RPMI8226 (cell line): ENCODE results near the gene TRIM68.

Experiments used
- DNase-seq: peaks from one replicate; pipeline ENCODE4 v3.0.0-alpha.2; 2015

TRIM68 gene, protein sequence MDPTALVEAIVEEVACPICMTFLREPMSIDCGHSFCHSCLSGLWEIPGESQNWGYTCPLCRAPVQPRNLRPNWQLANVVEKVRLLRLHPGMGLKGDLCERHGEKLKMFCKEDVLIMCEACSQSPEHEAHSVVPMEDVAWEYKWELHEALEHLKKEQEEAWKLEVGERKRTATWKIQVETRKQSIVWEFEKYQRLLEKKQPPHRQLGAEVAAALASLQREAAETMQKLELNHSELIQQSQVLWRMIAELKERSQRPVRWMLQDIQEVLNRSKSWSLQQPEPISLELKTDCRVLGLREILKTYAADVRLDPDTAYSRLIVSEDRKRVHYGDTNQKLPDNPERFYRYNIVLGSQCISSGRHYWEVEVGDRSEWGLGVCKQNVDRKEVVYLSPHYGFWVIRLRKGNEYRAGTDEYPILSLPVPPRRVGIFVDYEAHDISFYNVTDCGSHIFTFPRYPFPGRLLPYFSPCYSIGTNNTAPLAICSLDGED

DNA sequence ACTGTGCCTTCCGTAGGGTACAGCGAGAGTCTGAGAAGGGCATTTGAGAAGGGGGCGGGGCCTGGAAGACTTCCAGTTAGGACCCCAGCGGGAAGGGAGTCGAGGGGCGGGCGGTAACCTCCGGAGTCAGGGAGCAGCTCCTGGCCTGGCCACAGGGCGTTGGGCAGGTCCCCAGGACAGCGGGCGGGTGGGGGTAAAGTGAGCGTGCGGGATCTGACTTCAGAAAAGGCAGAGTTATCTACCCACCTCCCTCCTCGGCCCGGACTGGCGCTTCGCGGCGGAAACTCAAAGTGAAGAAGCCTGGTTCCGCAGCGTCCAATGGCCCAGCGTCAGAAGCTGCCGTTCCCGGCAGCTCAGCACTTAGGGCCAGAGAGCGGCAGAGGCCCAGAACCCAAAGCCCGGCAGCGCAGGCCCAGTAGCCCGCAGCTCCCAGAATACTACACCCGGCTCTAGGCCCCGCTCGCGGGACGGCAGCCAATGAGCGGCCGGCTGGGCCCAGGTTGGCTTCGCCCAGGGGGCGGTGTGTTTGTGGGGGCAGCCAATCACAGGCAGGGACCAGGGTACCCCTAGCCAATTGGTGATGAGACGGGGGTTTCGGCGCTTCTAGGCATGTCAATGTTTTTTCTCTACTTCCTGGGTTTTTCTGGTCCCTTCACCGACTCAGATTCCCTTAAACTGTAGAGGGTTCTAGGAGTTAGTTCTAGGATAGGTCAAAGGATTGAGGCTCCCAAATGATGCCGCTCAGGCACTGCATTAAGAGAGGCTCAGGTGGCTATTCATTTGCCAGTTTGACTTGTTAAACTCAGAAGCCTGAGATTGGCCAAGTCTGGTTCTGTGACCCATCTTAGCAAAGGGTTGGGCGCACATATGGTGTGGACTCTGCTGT lies at the start of gene TRIM68:
Gene TRIM68 (minus strand): TSS at position 451 of the 886 bp plus-strand sequence. CDS start 2,727 bp downstream, outside the sequence.
- peak; percentile 83 for DNase-seq

DNA sequence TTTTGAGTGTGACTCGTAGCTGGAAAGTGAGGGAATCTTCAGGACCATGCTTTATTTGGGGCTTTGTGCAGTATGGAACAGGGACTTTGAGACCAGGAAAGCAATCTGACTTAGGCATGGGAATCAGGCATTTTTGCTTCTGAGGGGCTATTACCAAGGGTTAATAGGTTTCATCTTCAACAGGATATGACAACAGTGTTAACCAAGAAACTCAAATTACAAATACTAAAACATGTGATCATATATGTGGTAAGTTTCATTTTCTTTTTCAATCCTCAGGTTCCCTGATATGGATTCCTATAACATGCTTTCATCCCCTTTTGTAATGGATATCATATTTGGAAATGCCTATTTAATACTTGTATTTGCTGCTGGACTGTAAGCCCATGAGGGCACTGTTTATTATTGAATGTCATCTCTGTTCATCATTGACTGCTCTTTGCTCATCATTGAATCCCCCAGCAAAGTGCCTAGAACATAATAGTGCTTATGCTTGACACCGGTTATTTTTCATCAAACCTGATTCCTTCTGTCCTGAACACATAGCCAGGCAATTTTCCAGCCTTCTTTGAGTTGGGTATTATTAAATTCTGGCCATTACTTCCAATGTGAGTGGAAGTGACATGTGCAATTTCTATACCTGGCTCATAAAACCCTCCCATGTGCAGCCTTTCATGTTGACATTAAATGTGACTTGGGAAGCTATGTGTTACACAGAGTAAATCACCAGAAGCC lies 46.8 kb upstream of the TRIM68 start:
- no peak for DNase-seq

- DNase-seq, result no peak
Measured at GRCh38 chr11:4647766-4648165, 39.7 kb upstream of the TRIM68 start.

GRCh38 chr11:4645974-4646373 lies 37.9 kb upstream of the TRIM68 start:
- no peak for DNase-seq

DNA sequence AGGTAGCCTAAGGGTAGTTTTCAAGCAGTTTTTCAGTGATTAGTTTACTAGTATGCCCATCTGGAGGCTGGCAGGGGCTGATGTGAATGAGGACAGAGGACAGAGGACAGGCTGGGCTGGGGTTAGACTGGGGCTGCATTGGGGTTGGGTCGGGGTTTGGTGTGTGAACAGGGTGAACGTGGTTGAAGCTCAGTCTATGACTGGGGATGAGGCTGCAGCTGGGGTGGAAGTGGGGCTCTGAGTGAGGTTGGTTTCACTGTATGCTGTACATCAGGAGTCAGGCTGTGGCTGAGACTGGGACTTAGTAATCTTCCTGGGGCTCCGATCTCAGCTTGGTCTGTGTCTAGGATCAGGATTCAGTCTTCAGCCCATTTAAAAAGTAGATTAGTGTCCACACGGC lies 36.2 kb upstream of the TRIM68 start:
- no peak for DNase-seq

DNA sequence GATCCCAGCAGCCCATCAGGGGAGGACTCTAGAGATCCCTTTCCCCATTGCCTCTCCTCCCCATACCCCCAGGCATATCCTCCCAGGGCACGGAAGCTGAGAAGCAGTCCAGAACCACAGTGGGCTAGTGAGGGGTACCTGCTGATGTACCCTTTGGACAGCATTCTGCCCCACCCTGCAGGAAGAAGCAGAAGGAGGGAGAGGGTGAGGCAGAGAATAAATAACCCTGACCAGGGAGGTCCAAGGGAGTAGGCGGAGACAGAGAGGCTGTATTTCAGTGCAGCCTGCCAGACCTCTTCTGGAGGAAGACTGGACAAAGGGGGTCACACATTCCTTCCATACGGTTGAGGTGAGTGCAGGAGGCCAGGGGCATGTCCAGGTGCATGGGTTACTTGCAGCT lies 35.7 kb upstream of the TRIM68 start, which contains the start of gene OR51E1:
Gene OR51E1 (plus strand): TSS at position 301 of the 400 bp plus-strand sequence. CDS start 8,545 bp downstream, outside the sequence.
- no peak for DNase-seq

DNA sequence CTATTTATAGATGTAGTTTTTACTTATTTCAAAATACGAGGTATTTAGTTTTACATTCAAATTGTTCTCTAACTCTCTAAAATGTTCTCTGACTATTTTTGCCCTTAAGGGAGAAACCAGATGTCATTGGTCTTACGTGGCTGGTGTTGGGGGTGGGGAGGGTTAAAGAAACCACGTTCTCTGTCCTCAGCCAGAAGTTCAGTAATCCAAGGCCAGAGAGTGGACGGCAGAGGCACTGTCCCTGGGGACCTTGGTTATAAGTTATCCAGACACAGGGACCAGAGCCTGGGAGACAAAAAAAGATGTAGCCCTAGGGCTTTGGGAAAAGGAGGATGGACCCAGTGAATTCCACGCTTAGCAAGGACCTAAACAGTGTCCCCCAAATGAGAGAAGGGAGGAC lies 35.0 kb upstream of the TRIM68 start:
- no peak for DNase-seq

DNA sequence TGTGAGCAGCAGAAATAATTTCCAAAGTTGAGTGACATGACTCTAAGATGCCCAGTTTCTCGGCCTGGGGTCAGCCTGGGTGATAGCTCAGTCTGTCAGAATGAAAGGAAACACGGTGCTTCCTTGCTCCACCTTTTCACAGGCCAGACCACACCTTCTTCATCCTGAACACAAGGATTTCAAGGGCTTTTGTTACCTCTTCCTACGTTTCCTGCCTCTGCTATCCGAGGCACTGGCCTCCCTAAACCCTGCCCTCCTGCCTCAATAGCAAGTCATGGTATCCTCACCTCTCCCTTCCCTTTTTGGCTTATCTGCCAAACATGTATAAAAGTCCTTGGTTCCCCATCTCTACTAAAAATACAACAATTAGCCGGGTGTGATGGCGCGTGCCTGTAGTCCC lies 34.0 kb upstream of the TRIM68 start:
- no peak for DNase-seq

DNA sequence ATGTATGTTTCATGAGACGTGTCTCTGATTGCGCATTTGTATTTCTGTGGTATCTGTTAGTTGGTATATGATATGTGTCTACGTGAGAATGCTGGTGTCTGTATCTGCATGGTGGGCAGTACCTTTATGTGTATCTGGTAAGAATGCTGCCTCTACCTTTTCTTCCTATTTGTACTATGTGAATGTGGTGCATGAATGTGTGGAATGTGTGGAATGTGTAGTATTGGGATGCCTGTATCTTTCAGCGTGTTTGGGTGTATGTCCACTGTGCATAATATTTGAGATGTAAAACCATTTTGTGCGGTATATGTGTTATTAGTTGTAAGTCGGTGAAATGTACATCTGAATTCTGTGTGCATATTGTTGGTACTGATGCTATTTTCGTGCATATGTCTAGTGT lies 33.5 kb upstream of the TRIM68 start:
- no peak for DNase-seq

DNA sequence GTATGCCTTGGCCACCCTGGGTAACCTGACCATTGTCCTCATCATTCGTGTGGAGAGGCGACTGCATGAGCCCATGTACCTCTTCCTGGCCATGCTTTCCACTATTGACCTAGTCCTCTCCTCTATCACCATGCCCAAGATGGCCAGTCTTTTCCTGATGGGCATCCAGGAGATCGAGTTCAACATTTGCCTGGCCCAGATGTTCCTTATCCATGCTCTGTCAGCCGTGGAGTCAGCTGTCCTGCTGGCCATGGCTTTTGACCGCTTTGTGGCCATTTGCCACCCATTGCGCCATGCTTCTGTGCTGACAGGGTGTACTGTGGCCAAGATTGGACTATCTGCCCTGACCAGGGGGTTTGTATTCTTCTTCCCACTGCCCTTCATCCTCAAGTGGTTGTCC lies 31.9 kb upstream of the TRIM68 start:
- DNase-seq, result no peak

- no peak for DNase-seq
Measured at GRCh38 chr11:4637662-4638047, 29.6 kb upstream of the TRIM68 start.

DNA sequence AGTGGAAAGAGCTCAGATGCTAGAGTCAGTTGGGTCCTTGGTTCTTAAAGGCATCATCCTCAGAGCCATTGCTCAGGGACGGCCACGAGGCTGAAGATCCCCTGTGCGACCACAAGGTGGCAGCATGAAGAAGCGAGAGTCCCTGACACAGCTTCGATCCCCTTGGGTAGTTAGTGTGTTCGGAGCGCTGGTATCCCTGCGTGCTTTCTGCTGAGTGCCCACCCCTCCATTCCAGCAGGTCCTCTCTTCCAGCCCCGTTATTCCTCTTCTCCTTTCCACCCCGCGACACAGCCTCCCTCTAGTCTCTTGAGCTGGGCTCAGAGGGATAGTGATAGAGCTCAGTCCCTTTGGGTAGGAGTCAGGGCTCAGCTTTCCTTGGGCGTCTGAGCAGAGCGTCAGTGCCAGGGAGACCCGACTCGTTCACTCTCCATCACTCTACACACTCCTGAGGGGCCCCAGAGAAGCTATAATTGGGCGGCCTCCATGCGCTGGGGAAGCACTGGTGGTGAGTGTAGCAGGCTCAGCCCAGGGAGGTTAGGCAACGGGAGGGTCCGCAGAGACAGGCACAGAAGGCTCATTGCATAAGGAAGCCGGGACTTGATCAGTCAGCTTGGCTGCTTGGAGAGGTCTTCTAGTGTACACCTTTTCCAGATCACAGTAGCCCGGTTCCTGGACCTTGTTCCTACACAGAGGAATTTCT lies 29.1 kb upstream of the TRIM68 start, which contains the start of gene OR51D1:
Gene OR51D1 (plus strand): TSS at position 516 of the 700 bp plus-strand sequence. CDS start 2,314 bp downstream, outside the sequence.
- DNase-seq, result peak; percentile 51

DNA sequence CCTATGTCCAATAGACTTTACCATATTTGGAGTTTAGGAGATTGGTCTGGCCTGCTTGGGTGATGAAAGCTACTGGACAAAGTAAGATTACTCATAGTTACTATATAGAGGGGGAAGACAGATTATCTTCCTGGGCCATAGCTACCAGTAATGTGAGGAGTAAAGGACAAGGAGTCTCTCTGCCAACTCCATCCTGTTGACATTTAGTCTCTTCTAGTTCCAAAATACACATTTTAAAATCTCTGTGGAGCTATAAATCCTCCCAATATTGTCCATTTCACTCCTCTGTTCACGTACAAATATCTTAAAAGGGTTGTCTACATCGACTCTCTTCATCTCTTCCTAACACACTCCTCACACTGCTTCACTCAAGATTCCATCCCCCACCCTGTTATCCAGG lies 28.1 kb upstream of the TRIM68 start:
- DNase-seq, result no peak

DNA sequence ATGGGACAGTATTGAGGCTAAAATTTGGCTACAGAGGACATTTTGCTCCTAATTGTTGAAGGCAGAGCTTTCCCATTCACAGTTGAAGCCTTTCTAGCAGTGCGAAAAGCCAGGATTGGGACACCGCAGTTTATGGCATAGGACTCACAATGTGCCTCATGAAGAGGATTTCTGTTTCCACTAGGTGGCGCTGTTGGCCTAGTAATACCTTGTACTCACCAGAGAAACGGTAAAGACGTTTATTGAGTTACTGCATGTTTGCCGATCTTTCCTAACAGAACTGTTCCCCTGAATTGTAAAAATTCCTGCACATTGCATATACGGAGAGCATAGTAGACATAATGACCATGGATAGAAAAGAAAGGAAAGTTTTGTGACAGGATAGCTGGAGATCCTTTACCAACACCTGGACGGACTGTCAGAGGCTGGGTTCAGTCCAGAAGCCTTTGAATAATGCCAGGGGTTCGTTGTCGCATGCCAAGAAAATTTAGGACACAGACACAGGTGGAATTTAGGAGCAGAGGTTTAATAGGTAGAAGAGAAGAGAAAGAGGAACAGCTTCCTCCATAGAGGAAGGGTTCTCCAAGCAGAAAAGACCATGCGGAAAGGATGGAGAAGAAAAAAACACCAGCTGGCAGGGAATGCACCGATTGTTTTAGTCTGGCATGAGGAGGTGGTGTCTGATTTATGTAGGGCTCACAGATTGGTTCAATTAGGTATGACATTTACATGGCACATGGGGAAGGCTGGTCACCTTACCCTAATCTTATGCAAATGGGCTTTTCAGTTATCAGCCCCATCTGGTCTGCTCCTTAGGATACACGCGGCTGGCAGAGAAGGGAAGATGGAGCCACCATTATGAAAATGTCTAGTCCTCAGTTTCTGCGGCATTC lies 18.4 kb upstream of the TRIM68 start:
- DNase-seq, result peak; percentile 74

DNA sequence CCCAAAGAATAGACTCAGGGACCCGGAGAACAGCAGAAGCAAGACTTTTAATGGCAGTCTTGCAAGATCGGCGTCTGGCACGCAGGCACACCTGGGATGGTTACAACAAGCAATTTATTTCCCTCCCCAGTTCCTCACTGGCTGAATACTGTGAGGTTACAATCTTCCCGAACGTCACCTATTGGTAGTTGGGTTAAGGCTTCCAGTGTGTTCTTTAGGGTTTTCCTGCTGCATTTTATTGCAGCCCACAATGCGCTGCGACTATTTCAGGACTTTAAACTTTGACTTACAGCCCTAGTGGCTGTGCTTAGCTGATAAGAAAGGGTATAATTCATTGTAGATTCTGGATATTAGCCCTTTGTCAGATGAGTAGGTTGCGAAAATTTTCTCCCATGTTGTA lies 11.5 kb upstream of the TRIM68 start:
- no peak for DNase-seq

DNA sequence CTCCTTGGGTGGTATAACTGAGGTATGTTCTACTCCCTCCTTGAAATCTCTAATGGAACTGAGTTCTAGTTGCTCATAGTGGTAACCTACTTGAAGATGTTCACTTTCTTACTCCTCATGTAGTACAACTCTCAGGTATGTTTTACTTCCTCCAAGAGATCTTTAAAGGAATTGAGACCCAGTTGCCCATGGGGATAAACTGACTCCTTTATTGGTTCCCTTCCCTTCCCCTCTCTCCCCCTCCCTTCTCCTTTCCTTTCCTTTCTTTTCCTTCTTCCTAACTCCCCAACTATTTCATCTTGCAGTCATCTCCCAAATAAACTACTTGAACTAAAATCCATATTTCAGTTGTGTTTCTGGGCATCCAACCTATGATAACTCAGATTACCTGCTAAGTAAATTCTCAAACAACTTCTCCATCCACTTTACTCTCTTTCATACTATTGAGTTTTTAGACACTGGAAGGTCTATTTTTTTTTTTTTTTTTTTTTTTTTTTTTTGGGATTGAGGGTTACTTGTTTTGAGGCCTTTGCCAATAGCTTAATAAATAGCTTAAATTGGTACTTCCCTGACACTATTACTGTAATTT lies 7.9 kb upstream of the TRIM68 start:
- DNase-seq, result no peak

DNA sequence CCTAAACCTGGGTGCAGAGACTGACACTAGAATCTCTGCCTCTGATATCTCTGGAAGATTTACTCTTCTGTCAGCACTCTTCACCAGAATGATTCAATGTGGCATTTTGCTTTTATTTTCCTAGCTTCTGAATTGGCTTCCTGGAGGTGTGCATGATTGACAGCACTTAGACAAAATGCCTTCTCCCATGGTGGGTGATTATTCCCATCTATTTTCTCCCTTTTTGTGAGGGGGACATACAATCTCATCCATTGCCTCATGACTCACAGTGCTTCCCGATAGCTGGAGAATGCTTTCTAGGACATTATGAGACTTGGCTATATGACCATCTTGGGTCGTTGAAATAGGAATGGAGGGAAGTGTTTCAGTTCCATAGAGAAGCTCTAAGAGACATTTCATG lies 4.0 kb upstream of the TRIM68 start:
- no peak for DNase-seq

DNA sequence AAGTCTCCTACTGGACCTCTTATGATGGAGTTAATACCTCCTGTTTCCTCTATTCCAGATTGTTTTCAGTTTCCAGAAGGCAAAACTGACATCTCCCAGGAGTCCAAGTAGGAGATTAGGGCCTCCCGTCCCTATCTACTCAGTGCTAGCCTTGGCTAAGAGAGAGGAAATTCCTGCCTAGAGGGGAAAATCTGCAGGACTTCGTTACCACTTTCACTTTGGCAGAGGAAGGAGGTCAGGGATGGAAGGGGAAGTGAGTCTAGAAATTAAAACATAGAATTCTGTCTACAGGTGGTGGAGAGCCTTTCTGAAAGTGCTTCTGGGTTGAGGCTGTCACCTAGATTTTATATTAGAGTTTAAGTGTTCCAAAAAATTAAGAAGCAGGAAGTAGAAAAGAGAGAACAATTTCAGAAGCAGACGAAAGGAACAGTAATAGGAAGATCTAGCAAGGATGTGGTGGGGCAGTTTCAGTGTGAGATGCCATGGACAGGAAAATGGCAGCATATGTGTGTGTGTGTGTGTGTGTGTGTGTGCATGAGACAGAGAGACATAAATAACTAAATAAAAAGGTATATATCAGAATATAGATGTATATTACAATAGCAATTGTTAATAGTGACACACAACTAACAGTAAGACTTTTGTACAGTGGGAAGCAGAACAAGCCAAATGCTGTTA lies 2.4 kb upstream of the TRIM68 start:
- DNase-seq, result no peak

GRCh38 chr11:4607096-4607495 lies 935 bp downstream of the TRIM68 start:
- DNase-seq, result no peak
